Measurements from ENCODE around the gene ZNF70. TPM values are rescaled to one million over a fixed set of nuclear protein-coding genes. Genes with fewer than 3 reads are reported as not detected.

ZNF70 gene
- total RNA-seq, 1 donor from 2014 or later = 4.0 TPM

GRCh38 chr22:23779083-23779482 is 28.2 kb upstream of the ZNF70 start:
- TF ChIP-seq CTCF (IDR thresholded peaks at IDR 0.05; ENCODE audit: borderline replicate concordance) = no peak
- H3K4me3 ChIP-seq = no peak overlapping the region
- DNase-seq = no peak
- no peaks in the 10 kb centered on the region for H3K9me3 ChIP-seq (replicated peaks)
- H3K27me3 ChIP-seq (ENCODE audit: low read depth) = no peaks in the 10 kb centered on the region
- peaks cover 40% of the 10 kb centered on the region for H3K4me1 ChIP-seq
- H3K27ac ChIP-seq (replicated peaks) = no peak overlapping the region
- peaks cover 7% of the 10 kb centered on the region for H3K36me3 ChIP-seq
- intact Hi-C loops (cut with micrococcal nuclease) = no loop called here

GRCh38 chr22:23778577-23778900 is 27.6 kb upstream of the ZNF70 start:
- no peak overlapping the region for H3K27ac ChIP-seq (replicated peaks)

GRCh38 chr22:23777776-23778576 is 27.1 kb upstream of the ZNF70 start:
- Histone ChIP-seq H3K4me3 (no peak overlapping the region), H3K4me1 (peaks cover 51% of the 10 kb centered on the region), H3K36me3 (peaks cover 7% of the 10 kb centered on the region), H3K27ac (replicated peaks) (peak overlapping the region; percentile 58), H3K9me3 (replicated peaks) (no peaks in the 10 kb centered on the region), H3K27me3 (ENCODE audit: low read depth) (no peaks in the 10 kb centered on the region)
- intact Hi-C loops (cut with micrococcal nuclease) = no loop called here
- peak; percentile 76 for DNase-seq
- no peak for TF ChIP-seq CTCF (IDR thresholded peaks at IDR 0.05; ENCODE audit: borderline replicate concordance)

More at GRCh38 chr22:23778577-23778900, 27.6 kb upstream of the ZNF70 start:
- intact Hi-C loops (cut with micrococcal nuclease) = no loop called here
- TF ChIP-seq CTCF (IDR thresholded peaks at IDR 0.05; ENCODE audit: borderline replicate concordance) = no peak
- peaks cover 7% of the 10 kb centered on the region for H3K36me3 ChIP-seq
- no peak for DNase-seq
- no peaks in the 10 kb centered on the region for H3K9me3 ChIP-seq (replicated peaks)
- H3K4me1 ChIP-seq = peaks cover 46% of the 10 kb centered on the region
- no peak overlapping the region for H3K4me3 ChIP-seq
- no peaks in the 10 kb centered on the region for H3K27me3 ChIP-seq (ENCODE audit: low read depth)

- Histone ChIP-seq H3K36me3 (peaks cover 7% of the 10 kb centered on the region), H3K27ac (replicated peaks) (peak overlapping the region; percentile 19), H3K27me3 (ENCODE audit: low read depth) (no peaks in the 10 kb centered on the region), H3K9me3 (replicated peaks) (no peaks in the 10 kb centered on the region), H3K4me1 (peaks cover 66% of the 10 kb centered on the region), H3K4me3 (no peak overlapping the region)
- intact Hi-C loops (cut with micrococcal nuclease) = no loop called here
- TF ChIP-seq CTCF (IDR thresholded peaks at IDR 0.05; ENCODE audit: borderline replicate concordance) = no peak
- DNase-seq = no peak
Measured at GRCh38 chr22:23775779-23776375, 25.0 kb upstream of the ZNF70 start.

GRCh38 chr22:23774922-23775436 is 24.1 kb upstream of the ZNF70 start:
- H3K27ac ChIP-seq (replicated peaks) = no peak overlapping the region
- TF ChIP-seq CTCF (IDR thresholded peaks at IDR 0.05; ENCODE audit: borderline replicate concordance) = no peak
- no peaks in the 10 kb centered on the region for H3K9me3 ChIP-seq (replicated peaks)
- no peak overlapping the region for H3K4me3 ChIP-seq
- intact Hi-C loops (cut with micrococcal nuclease) = loop anchor here (5.0 kb wide), 1 partner anchor 72 kb away; no protein-coding TSS in a partner anchor
- H3K36me3 ChIP-seq = peaks cover 7% of the 10 kb centered on the region
- H3K27me3 ChIP-seq (ENCODE audit: low read depth) = no peaks in the 10 kb centered on the region
- no peak for DNase-seq
- peaks cover 69% of the 10 kb centered on the region for H3K4me1 ChIP-seq
